Brain microvascular endothelial cell (primary cell): ENCODE measurements around the gene TIMELESS.
A peak's percentile ranks its signal among the peaks of the same experiment; 100 is the strongest.

Experiments
- DNase-seq: peaks from one replicate; pipeline ENCODE4 v3.0.0-alpha.2; 2020
- H3K27ac ChIP-seq: fragments of 250-450 bp; sonication (Bioruptor Pico); 2 replicates; pipeline ENCODE4 v1.5.1; 2020; ENCODE audit warnings: mild to moderate bottlenecking, moderate library complexity
- H3K27me3 ChIP-seq: fragments of 250-450 bp; sonication (Bioruptor Pico); replicated peaks from 2 replicates; pipeline ENCODE4 v1.5.1; 2020; ENCODE audit warnings: mild to moderate bottlenecking
- H3K36me3 ChIP-seq: fragments of 250-450 bp; sonication (Bioruptor Pico); replicated peaks from 2 replicates; pipeline ENCODE4 v1.5.1; 2020; ENCODE audit warnings: mild to moderate bottlenecking
- H3K4me3 ChIP-seq: 2 replicates; pipeline ENCODE4 v1.5.1; 2011; ENCODE audit warnings: low read depth, mild to moderate bottlenecking, control low read depth, low read length, moderate library complexity
- in situ Hi-C: cut with HindIII; loops from 2 replicates; pipeline ENCODE4 v1.10.0; 2017; ENCODE audit warnings: low sequenced_read_pairs, low pct_ligation_motif_present
- TF ChIP-seq, protein P1 (sequence below): IDR thresholded peaks from 2 replicates; pipeline ENCODE4 v1.5.1; 2011; ENCODE audit warnings: low read depth, mild to moderate bottlenecking, moderate library complexity, low read length, control low read depth, inconsistent platforms; ENCODE audit errors: missing control alignments

TIMELESS gene

DNA sequence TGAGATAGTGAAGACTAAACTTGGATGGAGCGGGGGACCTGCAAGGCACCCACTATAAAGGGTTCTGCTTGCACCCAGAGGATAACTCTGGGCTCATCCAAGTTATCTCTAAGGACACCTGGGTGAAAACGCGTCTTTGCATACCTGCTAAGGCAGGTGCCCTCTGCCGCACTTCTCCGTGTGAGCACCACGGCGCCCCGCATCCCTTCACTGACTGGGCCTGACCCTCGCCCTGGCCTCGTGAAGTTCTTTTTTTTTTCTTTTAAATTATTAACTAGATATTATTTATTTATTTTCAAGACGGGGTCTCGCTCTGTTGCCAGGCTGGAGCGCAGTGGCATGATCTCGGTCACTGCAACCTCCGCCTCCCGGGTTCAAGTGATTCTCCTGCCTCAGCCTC, 66.6 kb downstream of the TIMELESS start:
- TF ChIP-seq, protein P1, sequence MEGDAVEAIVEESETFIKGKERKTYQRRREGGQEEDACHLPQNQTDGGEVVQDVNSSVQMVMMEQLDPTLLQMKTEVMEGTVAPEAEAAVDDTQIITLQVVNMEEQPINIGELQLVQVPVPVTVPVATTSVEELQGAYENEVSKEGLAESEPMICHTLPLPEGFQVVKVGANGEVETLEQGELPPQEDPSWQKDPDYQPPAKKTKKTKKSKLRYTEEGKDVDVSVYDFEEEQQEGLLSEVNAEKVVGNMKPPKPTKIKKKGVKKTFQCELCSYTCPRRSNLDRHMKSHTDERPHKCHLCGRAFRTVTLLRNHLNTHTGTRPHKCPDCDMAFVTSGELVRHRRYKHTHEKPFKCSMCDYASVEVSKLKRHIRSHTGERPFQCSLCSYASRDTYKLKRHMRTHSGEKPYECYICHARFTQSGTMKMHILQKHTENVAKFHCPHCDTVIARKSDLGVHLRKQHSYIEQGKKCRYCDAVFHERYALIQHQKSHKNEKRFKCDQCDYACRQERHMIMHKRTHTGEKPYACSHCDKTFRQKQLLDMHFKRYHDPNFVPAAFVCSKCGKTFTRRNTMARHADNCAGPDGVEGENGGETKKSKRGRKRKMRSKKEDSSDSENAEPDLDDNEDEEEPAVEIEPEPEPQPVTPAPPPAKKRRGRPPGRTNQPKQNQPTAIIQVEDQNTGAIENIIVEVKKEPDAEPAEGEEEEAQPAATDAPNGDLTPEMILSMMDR: no peak
- DNase-seq: no peak
- Histone ChIP-seq H3K27ac (no peak overlapping the region), H3K27me3 (no peaks in the 10 kb centered on the region), H3K36me3 (no peaks in the 10 kb centered on the region), H3K4me3 (no peak overlapping the region)
- in situ Hi-C loops: no loop called here

DNA sequence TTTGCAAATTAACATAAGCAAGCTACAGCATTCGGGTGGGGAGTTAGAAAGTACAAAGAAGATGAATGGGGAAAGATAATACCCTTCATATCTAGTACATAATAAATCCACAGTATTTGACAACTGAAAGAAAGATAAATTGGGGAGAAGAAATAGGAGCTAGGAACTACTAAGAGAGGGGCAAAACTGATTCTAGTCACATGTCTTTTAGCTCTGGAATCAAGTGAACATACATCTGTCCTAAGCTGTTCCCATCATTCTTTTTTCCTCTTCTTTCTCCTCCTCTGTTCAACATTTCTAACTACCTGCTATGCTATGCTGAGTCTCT, 71.3 kb downstream of the TIMELESS start:
- DNase-seq: no peak
- in situ Hi-C loops: no loop called here
- Histone ChIP-seq H3K4me3 (no peak overlapping the region), H3K36me3 (no peaks in the 10 kb centered on the region), H3K27ac (no peak overlapping the region), H3K27me3 (no peaks in the 10 kb centered on the region)
- TF ChIP-seq, protein P1: no peak

DNA sequence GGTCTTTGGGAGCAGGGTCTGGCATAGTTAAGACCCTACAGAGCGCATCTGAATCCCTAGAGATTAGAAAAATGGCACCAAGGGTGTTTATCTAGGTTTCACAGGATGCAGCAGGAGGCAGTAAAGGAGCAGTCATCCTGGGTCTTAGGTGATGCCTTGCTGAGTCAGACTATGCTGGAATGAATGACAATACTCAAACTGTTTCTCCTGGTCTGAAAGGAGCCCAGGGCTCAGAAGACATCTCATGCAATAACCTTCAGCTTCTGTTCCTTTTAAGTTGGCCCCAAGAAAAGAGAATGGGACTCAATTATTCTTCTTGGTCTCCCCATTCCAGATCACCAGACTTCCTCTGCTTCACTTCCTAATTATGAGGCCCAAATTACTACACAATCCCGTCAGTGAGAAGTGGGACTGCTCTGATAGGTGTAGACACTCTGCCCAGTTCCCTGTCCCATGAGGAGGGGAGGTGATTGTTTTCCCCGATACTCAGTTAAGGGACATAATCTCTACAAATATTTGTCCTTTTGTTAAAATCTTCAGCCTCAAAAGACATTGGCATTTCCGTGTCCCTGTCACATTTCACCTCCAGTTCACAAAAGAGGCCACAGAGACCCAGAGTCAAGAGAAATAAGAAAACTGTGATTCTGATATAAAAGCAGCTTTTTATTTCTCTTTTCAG, 71.8 kb downstream of the TIMELESS start:
- Histone ChIP-seq H3K36me3 (no peaks in the 10 kb centered on the region), H3K4me3 (no peak overlapping the region), H3K27ac (no peak overlapping the region), H3K27me3 (no peaks in the 10 kb centered on the region)
- TF ChIP-seq, protein P1: peak; percentile 35
- in situ Hi-C loops: no loop called here
- peak; percentile 16 for DNase-seq

DNA sequence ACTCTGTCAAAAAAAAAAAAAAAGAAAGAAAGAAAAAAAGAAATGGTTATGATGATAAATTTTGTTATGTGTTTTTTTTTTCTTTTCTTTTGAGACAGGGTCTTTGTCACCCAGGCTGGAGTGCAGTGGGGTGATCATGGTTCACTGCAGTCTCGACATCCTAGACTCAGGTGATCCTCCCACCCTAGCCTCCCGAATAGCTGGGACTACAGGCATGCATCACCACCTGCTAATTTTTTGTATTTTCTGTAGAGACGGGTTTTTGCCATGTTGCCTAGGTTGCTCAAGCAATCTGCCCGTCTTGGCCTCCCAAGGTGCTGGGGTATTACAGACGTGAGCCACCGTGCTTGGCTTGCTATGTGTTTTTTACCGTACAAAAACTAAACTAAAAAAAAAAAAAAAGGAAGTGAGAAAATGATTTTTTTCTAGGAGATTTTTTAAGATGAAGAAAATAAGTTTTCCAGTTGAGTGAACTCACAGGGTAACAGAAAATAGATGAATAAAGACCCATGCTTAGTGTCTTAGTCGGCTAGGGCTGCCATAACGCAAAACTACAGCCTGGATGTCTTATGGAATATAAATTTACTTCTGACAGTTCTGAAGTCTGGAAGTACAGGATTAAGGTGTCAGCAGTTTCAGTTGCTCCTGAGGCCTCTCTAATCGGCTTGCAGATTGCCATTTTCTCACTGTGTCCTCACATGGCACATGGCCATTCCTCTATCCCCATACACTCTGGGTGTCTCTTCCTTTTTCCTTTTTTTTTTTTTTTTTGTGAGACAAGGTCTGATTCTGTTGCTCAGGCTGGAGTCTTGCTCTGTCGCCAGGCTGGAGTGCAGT, 73.4 kb downstream of the TIMELESS start:
- Histone ChIP-seq H3K27me3 (no peaks in the 10 kb centered on the region), H3K27ac (no peak overlapping the region), H3K4me3 (no peak overlapping the region), H3K36me3 (no peaks in the 10 kb centered on the region)
- in situ Hi-C loops: no loop called here
- TF ChIP-seq, protein P1: no peak
- DNase-seq: no peak

DNA sequence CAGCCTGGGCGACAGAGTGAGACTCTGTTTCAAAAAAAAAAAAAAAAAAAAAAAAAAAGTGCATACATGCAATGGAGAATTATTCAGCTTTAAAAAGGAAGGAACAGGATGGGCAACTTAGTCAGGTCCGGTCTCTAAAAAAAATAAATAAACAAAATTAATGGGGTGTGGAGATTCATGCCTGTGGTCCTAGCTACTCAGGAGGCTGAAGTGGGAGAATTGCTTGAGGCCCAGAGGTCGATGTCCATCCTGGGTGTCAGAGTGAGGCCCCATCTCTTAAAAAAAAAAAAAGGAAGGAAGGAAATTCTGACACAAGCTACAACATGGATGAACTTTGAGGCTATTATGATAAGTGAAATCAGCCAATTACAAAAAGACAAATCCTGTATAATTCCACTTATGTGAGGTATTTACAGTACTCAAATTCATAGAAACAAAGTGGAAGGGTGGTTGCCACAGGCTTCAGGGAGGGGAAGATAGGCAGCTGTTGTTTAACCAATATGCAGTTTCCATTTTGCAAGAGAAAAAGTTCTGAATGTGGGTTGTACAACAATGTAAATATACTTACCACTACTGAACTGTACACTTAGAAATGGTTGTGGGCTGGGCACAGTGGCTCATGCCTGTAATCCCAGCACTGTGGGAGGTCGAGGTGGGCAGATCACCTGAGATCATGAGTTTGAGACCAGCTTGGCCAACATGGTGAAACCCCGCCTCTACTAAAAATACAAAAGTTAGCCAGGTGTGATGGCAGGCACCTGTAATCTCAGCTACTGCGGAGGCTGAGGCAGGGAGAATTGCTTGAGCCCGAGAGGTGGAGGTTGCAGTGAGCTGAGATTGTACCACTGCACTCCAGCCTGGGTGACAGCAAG, 74.3 kb downstream of the TIMELESS start:
- DNase-seq: no peak
- H3K36me3 ChIP-seq: no peaks in the 10 kb centered on the region
- in situ Hi-C loops: no loop called here
- no peaks in the 10 kb centered on the region for H3K27me3 ChIP-seq
- TF ChIP-seq, protein P1: no peak
- no peak overlapping the region for H3K27ac ChIP-seq
- H3K4me3 ChIP-seq: no peak overlapping the region
